Sigmoid colon (tissue), 7 donors: ENCODE results near the gene NEK2. TPM values are rescaled to one million over a fixed set of nuclear protein-coding genes. Genes with fewer than 3 reads are reported as not detected.

Experiments
- DNase-seq: peaks from one replicate; pipeline ENCODE4 v3.0.0-alpha.2; 2019
- H3K27ac ChIP-seq, 4 donors: fragments of 200-600 bp; sonication (generic); one replicate each; pipeline ENCODE4 v1.5.1; 2016 to 2019; ENCODE audit warnings: mild to moderate bottlenecking in 1 of 4
- H3K27me3 ChIP-seq, 3 donors: fragments of 200-600 bp; sonication (generic); one replicate each; pipeline ENCODE4 v1.5.1; 2019; ENCODE audit warnings: mild to moderate bottlenecking in 1 of 3
- H3K36me3 ChIP-seq, 4 donors: fragments of 200-600 bp; sonication (generic); one replicate each; pipeline ENCODE4 v1.5.1; 2016 to 2019
- H3K4me1 ChIP-seq, 4 donors: fragments of 200-600 bp; sonication (generic); one replicate each; pipeline ENCODE4 v1.5.1; 2017 to 2019
- H3K4me3 ChIP-seq, 4 donors: fragments of 200-600 bp; sonication (generic); one replicate each; pipeline ENCODE4 v1.5.1; 2017 to 2019; ENCODE audit warnings: mild to moderate bottlenecking in 2 of 4, moderate library complexity in 1 of 4
- H3K9me3 ChIP-seq, 4 donors: fragments of 200-600 bp in 3 of 4; sonication (generic) in 3 of 4; one replicate each; pipeline versions ENCODE4 v1.5.1 to v1.6.1; 2013 to 2019
- CTCF ChIP-seq, 4 experiments: fragments of 450-650 bp in 3 of 4; fragments of 200-600 bp in 1 of 4; IDR thresholded peaks; one replicate each; pipeline ENCODE4 v1.5.1; 2016 to 2019; ENCODE audit warnings: antibody characterized with exemption in 4 of 4, mild to moderate bottlenecking in 3 of 4, moderate library complexity in 2 of 4
- EP300 ChIP-seq, 4 donors: sonication (generic); formaldehyde crosslinking; IDR thresholded peaks; one replicate each; pipeline ENCODE4 v1.6.1; 2017; ENCODE audit warnings: antibody characterized with exemption in 4 of 4
- POLR2A ChIP-seq, 2 donors: fragments of 450-650 bp; IDR thresholded peaks; one replicate each; pipeline ENCODE4 v1.6.1; 2016; ENCODE audit warnings: antibody characterized with exemption in 2 of 2, mild to moderate bottlenecking in 2 of 2, moderate library complexity in 2 of 2
- POLR2AphosphoS5 ChIP-seq, 4 donors: sonication (generic); formaldehyde crosslinking; IDR thresholded peaks; one replicate each; pipeline ENCODE4 v1.6.1; 2017; ENCODE audit warnings: antibody characterized with exemption in 4 of 4
- WGBS, 2 donors: extraction: QIAGEN DNeasy Blood & Tissue Kit; methylation state at CpG; one replicate each; pipeline ENCODE4 v1.1.7; 2013; 5-methylcytosine and 5-hydroxymethylcytosine counted together
- intact Hi-C: fragments of 100-400 bp; cut with DNase I; formaldehyde crosslinking; loops from one replicate; pipeline ENCODE4 v1.15.1; 2023
- polyA plus RNA-seq, 3 donors: library from polyadenylated mRNA; stranded (reverse); fragments of 200-250 nt; gene quantifications; one replicate each; pipeline ENCODE4 v1.2.3, GENCODE V29; 2013
- total RNA-seq, 4 donors: library from RNA; depleted of rRNA; stranded (reverse); fragments of >200 nt; gene quantifications; one replicate each; pipeline ENCODE4 v1.1.0, GENCODE V29; 2016
- donor health status: healthy with polysubstance abuse.
- donor health status: Bipolar disorder and iron deficiency.
- donor health status: healthy.

Gene NEK2
- total and polyA plus RNA-seq, 7 donors = 0.41 to 11.5 (median 1.9) TPM; not detected in 2

- Histone ChIP-seq H3K27me3 (no peaks in the 10 kb centered on the region), H3K36me3 (no peaks in the 10 kb centered on the region), H3K4me3 (no peak overlapping the region), H3K9me3 (no peaks in the 10 kb centered on the region), H3K27ac (peak overlapping the region; percentile 59 to 80 (median 69)), H3K4me1 (peaks cover 0 to 29% (median 22%) of the 10 kb centered on the region in 4 donors)
- DNase-seq = no peak
- TF ChIP-seq POLR2A (IDR thresholded peaks at IDR 0.05) = no peak
- TF ChIP-seq POLR2AphosphoS5 (IDR thresholded peaks at IDR 0.05) = no peak
- TF ChIP-seq CTCF (IDR thresholded peaks at IDR 0.05) = no peak
- TF ChIP-seq EP300 (IDR thresholded peaks at IDR 0.05) = no peak
- WGBS, 2 donors = 93% methylated on average over 8 of the region's 8 CpGs
- intact Hi-C loops = no loop called here
Observed at GRCh38 chr1:211633524-211633846, 41.9 kb downstream of the NEK2 start.

- Histone ChIP-seq H3K27ac (peak overlapping the region; percentile 59 to 80 (median 69)), H3K4me1 (peaks cover 0 to 29% (median 22%) of the 10 kb centered on the region in 4 donors), H3K27me3 (no peaks in the 10 kb centered on the region), H3K4me3 (no peak overlapping the region), H3K36me3 (no peaks in the 10 kb centered on the region), H3K9me3 (no peaks in the 10 kb centered on the region)
- intact Hi-C loops = no loop called here
- peak; percentile 78 for DNase-seq
- 48 to 74% methylated on average over 13 of the region's 13 CpGs for WGBS, 2 donors
- TF ChIP-seq POLR2A (IDR thresholded peaks at IDR 0.05) (no peak), POLR2AphosphoS5 (IDR thresholded peaks at IDR 0.05) (peak in 2 of 4 donors; percentile 25 to 27), CTCF (IDR thresholded peaks at IDR 0.05) (no peak), EP300 (IDR thresholded peaks at IDR 0.05) (no peak)
Observed at GRCh38 chr1:211632808-211633523, 42.5 kb downstream of the NEK2 start.

GRCh38 chr1:211632117-211632807 lies 43.2 kb downstream of the NEK2 start:
- intact Hi-C loops = no loop called here
- DNase-seq = no peak
- Histone ChIP-seq H3K36me3 (no peaks in the 10 kb centered on the region), H3K4me1 (peaks cover 0 to 29% (median 22%) of the 10 kb centered on the region in 4 donors), H3K9me3 (no peaks in the 10 kb centered on the region), H3K27me3 (no peaks in the 10 kb centered on the region), H3K27ac (peak overlapping the region; percentile 59 to 80 (median 69)), H3K4me3 (no peak overlapping the region)
- TF ChIP-seq EP300 (IDR thresholded peaks at IDR 0.05) = no peak
- TF ChIP-seq CTCF (IDR thresholded peaks at IDR 0.05) = no peak
- no peak for TF ChIP-seq POLR2A (IDR thresholded peaks at IDR 0.05)
- no peak for TF ChIP-seq POLR2AphosphoS5 (IDR thresholded peaks at IDR 0.05)
- 83 to 90% methylated on average over 16 of the region's 16 CpGs for WGBS, 2 donors

GRCh38 chr1:211631168-211631567 lies 44.3 kb downstream of the NEK2 start:
- no peaks in the 10 kb centered on the region for H3K9me3 ChIP-seq
- no peaks in the 10 kb centered on the region for H3K36me3 ChIP-seq
- DNase-seq = no peak
- intact Hi-C loops = no loop called here
- TF ChIP-seq CTCF (IDR thresholded peaks at IDR 0.05) (no peak), EP300 (IDR thresholded peaks at IDR 0.05) (no peak), POLR2A (IDR thresholded peaks at IDR 0.05) (no peak), POLR2AphosphoS5 (IDR thresholded peaks at IDR 0.05) (no peak)
- peak overlapping the region in 1 of 4 donors; percentile 6 for H3K27ac ChIP-seq
- H3K4me3 ChIP-seq = no peak overlapping the region
- H3K27me3 ChIP-seq = no peaks in the 10 kb centered on the region
- peaks cover 0 to 29% (median 22%) of the 10 kb centered on the region in 4 donors for H3K4me1 ChIP-seq
- 94 to 95% methylated on average over 6 of the region's 6 CpGs for WGBS, 2 donors
